HepG2 (cell line): ENCODE measurements around the gene SNN. TPM values are rescaled to one million over a fixed set of nuclear protein-coding genes. Genes with fewer than 3 reads are reported as not detected.
A peak's percentile ranks its signal among the peaks of the same experiment; 100 is the strongest.

Experiments
- DNMT1 ChIP-seq: sonication (generic); formaldehyde crosslinking; IDR thresholded peaks from 2 replicates; pipeline ENCODE4 v1.5.1; 2020; ENCODE audit warnings: mild to moderate bottlenecking, missing genetic modification reagents
- KLF16 ChIP-seq, 2 experiments: sonication (generic) in 1 of 2; formaldehyde crosslinking in 1 of 2; IDR thresholded peaks; 2 replicates each; pipeline versions ENCODE4 v1.6.1 to v1.8.0; 2016 to 2023; ENCODE audit warnings: missing genetic modification reagents in 2 of 2, missing compliant biosample characterization in 1 of 2
- MED1 ChIP-seq: sonication (generic); formaldehyde crosslinking; IDR thresholded peaks from 2 replicates; pipeline ENCODE4 v1.4.0; 2020; ENCODE audit warnings: missing genetic modification reagents
- POGZ ChIP-seq: sonication (generic); formaldehyde crosslinking; IDR thresholded peaks from 2 replicates; pipeline ENCODE4 v1.4.0; 2020; ENCODE audit warnings: mild to moderate bottlenecking, missing genetic modification reagents
- ZC3H13 ChIP-seq: sonication (generic); formaldehyde crosslinking; IDR thresholded peaks from 2 replicates; pipeline ENCODE4 v1.8.1; 2023; ENCODE audit warnings: mild to moderate bottlenecking, missing genetic modification reagents, moderate library complexity
- ZFP90 ChIP-seq: sonication (generic); formaldehyde crosslinking; IDR thresholded peaks from 2 replicates; pipeline ENCODE4 v1.8.0; 2022; ENCODE audit warnings: missing genetic modification reagents, mild to moderate bottlenecking, inconsistent platforms, borderline replicate concordance
- ZNF343 ChIP-seq: sonication (generic); formaldehyde crosslinking; IDR thresholded peaks from 2 replicates; pipeline ENCODE4 v1.4.0; 2020; ENCODE audit warnings: mild to moderate bottlenecking, missing genetic modification reagents
- ZNF614 ChIP-seq: IDR thresholded peaks from 2 replicates; pipeline ENCODE4 v1.6.1; 2018; ENCODE audit warnings: missing biosample characterization, missing genetic modification reagents, inconsistent platforms, borderline replicate concordance
- polyA plus RNA-seq, 8 experiments: library from polyadenylated mRNA; depleted of rRNA in 3 of 8; stranded (reverse) in 7 of 8; unstranded in 1 of 8; fragments of >200 nt; fragmentation: Illumina TruSeq in 4 of 8; extraction: Trizol in 4 of 8; gene quantifications; 2 replicates each; pipeline versions ENCODE4 v1.2.1 to v1.2.3, GENCODE V29; 2011 to 2016; ENCODE audit warnings: low read depth in 4 of 8, missing spikeins in 1 of 8, mixed read lengths in 1 of 8; ENCODE audit not compliant: insufficient read depth in 1 of 8
- total RNA-seq, 5 experiments: library from RNA; depleted of rRNA; stranded (reverse); fragments of >200 nt; fragmentation: Illumina TruSeq; extraction: Trizol; gene quantifications; 2 replicates each; pipeline ENCODE4 v1.2.3, GENCODE V29; 2016; ENCODE audit warnings: low read depth in 1 of 5
- TF ChIP-seq, protein P1 (sequence below): sonication (generic); formaldehyde crosslinking; IDR thresholded peaks from 2 replicates; pipeline ENCODE4 v1.4.0; 2020; ENCODE audit warnings: mild to moderate bottlenecking, missing genetic modification reagents, borderline replicate concordance
- TF ChIP-seq, protein P2 (sequence below): sonication (generic); formaldehyde crosslinking; IDR thresholded peaks from 2 replicates; pipeline ENCODE4 v1.5.1; 2020; ENCODE audit warnings: mild to moderate bottlenecking, moderate library complexity, missing genetic modification reagents
- TF ChIP-seq, protein P3 (sequence below), 2 experiments: fragments of 450-650 bp in 1 of 2; sonication (generic) in 1 of 2; formaldehyde crosslinking in 1 of 2; IDR thresholded peaks; 2 replicates each; pipeline versions ENCODE4 v1.6.1 to v1.8.0; 2016 to 2022; ENCODE audit warnings: antibody characterized with exemption in 1 of 2, mild to moderate bottlenecking in 1 of 2, missing genetic modification reagents in 1 of 2

Gene SNN
- total and polyA plus RNA-seq, 2 of the 13 experiments (the other 11 are each of a cell fraction or from before 2014, with no cell fraction given), result 5.2 to 8.4 TPM

DNA sequence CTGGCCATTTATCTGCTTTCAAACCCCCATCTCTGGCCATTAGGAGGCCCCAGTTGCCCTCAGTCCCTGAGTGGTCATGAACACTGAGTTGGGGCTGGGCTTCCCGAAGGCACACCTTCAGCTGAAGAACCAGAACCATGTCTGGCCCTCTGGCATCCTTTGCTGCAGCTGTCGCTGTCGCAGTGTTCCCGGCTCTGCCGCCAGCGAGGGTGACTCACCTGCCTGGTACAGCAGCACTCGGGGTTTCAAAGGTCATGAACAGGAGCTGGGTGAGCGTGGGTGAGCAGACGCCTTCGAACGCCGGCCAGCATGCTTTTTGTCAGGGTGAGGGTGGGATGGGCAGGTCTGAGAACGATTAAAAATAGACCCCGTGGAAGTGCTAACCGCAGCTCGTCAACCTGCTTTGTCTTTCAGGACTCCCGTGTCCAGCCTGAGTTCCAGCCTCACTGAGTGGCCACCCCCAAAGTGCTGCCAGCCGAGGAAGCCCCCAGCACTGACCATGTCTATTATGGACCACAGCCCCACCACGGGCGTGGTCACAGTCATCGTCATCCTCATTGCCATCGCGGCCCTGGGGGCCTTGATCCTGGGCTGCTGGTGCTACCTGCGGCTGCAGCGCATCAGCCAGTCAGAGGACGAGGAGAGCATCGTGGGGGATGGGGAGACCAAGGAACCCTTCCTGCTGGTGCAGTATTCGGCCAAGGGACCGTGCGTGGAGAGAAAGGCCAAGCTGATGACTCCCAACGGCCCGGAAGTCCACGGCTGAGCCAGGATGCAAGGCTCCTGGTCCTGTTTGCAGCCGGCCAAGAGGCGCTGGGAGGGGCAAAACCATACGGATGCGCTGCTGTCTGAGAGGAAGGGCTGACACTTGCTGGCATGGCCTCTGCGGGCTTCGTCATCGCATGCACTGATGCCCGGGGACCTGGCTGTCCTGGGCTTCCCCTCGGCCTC, 7.6 kb downstream of the SNN start (continued):
- TF ChIP-seq ZC3H13 (CRISPR knock-in tag) (peak; percentile 48; the same call in 1 of the 2 replicates), POGZ (peak; percentile 52; the same call in 1 of the 2 replicates), ZFP90 (CRISPR knock-in tag) (no peak), KLF16 (CRISPR knock-in tag; IDR thresholded peaks at IDR 0.05) (peak in 1 of 2 experiments; percentile 61; a peak in 1 of 4 replicates), DNMT1 (CRISPR knock-in tag) (0 out of 2 replicates have a peak, but pooled peaks have one; percentile 32), MED1 (peak; percentile 63), ZNF343 (CRISPR knock-in tag) (peak; percentile 64), ZNF614 (CRISPR knock-in tag) (no peak; the same call in 1 of the 2 replicates)
- TF ChIP-seq, protein P1, sequence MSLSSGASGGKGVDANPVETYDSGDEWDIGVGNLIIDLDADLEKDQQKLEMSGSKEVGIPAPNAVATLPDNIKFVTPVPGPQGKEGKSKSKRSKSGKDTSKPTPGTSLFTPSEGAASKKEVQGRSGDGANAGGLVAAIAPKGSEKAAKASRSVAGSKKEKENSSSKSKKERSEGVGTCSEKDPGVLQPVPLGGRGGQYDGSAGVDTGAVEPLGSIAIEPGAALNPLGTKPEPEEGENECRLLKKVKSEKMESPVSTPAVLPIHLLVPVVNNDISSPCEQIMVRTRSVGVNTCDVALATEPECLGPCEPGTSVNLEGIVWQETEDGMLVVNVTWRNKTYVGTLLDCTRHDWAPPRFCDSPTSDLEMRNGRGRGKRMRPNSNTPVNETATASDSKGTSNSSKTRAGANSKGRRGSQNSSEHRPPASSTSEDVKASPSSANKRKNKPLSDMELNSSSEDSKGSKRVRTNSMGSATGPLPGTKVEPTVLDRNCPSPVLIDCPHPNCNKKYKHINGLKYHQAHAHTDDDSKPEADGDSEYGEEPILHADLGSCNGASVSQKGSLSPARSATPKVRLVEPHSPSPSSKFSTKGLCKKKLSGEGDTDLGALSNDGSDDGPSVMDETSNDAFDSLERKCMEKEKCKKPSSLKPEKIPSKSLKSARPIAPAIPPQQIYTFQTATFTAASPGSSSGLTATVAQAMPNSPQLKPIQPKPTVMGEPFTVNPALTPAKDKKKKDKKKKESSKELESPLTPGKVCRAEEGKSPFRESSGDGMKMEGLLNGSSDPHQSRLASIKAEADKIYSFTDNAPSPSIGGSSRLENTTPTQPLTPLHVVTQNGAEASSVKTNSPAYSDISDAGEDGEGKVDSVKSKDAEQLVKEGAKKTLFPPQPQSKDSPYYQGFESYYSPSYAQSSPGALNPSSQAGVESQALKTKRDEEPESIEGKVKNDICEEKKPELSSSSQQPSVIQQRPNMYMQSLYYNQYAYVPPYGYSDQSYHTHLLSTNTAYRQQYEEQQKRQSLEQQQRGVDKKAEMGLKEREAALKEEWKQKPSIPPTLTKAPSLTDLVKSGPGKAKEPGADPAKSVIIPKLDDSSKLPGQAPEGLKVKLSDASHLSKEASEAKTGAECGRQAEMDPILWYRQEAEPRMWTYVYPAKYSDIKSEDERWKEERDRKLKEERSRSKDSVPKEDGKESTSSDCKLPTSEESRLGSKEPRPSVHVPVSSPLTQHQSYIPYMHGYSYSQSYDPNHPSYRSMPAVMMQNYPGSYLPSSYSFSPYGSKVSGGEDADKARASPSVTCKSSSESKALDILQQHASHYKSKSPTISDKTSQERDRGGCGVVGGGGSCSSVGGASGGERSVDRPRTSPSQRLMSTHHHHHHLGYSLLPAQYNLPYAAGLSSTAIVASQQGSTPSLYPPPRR (CRISPR knock-in tag), result no peak
- TF ChIP-seq, protein P2, sequence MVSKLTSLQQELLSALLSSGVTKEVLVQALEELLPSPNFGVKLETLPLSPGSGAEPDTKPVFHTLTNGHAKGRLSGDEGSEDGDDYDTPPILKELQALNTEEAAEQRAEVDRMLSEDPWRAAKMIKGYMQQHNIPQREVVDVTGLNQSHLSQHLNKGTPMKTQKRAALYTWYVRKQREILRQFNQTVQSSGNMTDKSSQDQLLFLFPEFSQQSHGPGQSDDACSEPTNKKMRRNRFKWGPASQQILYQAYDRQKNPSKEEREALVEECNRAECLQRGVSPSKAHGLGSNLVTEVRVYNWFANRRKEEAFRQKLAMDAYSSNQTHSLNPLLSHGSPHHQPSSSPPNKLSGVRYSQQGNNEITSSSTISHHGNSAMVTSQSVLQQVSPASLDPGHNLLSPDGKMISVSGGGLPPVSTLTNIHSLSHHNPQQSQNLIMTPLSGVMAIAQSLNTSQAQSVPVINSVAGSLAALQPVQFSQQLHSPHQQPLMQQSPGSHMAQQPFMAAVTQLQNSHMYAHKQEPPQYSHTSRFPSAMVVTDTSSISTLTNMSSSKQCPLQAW, result peak; percentile 71; the same call in 1 of the 2 replicates
- TF ChIP-seq, protein P3, sequence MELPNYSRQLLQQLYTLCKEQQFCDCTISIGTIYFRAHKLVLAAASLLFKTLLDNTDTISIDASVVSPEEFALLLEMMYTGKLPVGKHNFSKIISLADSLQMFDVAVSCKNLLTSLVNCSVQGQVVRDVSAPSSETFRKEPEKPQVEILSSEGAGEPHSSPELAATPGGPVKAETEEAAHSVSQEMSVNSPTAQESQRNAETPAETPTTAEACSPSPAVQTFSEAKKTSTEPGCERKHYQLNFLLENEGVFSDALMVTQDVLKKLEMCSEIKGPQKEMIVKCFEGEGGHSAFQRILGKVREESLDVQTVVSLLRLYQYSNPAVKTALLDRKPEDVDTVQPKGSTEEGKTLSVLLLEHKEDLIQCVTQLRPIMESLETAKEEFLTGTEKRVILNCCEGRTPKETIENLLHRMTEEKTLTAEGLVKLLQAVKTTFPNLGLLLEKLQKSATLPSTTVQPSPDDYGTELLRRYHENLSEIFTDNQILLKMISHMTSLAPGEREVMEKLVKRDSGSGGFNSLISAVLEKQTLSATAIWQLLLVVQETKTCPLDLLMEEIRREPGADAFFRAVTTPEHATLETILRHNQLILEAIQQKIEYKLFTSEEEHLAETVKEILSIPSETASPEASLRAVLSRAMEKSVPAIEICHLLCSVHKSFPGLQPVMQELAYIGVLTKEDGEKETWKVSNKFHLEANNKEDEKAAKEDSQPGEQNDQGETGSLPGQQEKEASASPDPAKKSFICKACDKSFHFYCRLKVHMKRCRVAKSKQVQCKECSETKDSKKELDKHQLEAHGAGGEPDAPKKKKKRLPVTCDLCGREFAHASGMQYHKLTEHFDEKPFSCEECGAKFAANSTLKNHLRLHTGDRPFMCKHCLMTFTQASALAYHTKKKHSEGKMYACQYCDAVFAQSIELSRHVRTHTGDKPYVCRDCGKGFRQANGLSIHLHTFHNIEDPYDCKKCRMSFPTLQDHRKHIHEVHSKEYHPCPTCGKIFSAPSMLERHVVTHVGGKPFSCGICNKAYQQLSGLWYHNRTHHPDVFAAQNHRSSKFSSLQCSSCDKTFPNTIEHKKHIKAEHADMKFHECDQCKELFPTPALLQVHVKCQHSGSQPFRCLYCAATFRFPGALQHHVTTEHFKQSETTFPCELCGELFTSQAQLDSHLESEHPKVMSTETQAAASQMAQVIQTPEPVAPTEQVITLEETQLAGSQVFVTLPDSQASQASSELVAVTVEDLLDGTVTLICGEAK (IDR thresholded peaks at IDR 0.05), result no peak
- TF ChIP-seq, protein P3 (CRISPR knock-in tag; IDR thresholded peaks at IDR 0.05), result peak; percentile 63
